HG02840 (cell line): ENCODE measurements around the gene PELI1.
A peak's percentile ranks its signal among the peaks of the same experiment; 100 is the strongest.
"Not testable (repeated sequence)": the region's sequence is repeated elsewhere in the genome, so short reads cannot be mapped to it uniquely, and the experiment has no call there.

Experiments used
- ATAC-seq: cut with Tn5 transposase; IDR thresholded peaks from one replicate; pipeline ENCODE4 v1.9.1; 2021; ENCODE audit warnings: mild to moderate bottlenecking, moderate library complexity, moderate number of reproducible peaks; ENCODE audit not compliant: unreplicated experiment, low FRiP score

The PELI1 gene

GRCh38 chr2:64093341-64093740, 50.9 kb downstream of the PELI1 start:
- ATAC-seq = no peak

GRCh38 chr2:64092502-64092901, 51.7 kb downstream of the PELI1 start:
- ATAC-seq = peak; percentile 65

DNA sequence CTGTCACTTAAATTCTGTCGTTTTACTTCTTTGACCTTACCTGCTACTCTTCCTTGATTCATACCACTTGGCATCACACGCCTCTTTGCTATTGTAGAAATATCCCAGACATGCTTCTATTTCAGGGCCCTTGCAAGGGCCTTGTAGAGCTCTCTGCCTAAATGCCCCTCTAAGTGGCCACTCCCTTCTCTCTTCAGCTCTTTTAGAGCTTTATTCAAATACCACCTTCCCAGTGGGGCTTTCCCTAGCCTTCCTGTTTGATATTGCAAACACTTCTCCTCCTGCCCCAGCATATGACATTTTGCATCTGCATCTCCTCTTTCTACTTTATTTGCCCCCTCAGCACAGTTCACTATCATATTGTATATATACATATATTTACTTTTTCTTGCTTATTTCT, 54.0 kb downstream of the PELI1 start:
- no peak for ATAC-seq

DNA sequence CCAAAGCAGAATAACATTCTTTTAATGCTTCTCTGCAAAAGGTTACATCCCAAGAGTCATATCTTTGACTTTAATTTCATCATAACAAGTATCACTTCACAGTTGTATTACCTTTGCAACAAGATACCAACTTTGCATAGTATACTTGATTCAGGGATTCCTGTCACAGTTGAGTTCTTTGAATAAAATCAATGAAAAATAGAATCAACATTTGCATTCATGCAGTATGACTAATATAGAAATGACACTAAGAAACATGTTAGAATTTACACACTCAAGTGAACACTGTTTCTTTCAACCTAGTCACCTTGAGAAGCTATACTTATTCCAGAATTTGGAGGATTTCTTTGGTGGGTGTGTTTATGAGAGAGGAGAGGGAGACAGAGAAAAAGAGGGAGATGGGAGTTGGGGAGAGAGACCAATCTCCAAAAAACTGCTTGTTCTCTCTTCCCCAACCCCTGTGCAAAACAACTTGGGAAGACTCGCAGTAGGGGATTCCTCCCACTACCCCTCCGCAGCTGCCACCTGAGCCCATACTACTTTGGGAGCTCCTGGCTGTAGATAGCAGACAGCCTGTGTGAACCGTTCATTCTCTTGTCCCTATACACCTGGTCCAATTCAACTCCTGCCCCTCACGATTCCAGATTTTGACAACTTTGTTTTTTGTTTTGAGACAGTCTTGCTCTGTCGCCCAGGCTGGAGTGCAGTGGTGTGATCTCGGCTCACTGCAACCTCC, 57.7 kb downstream of the PELI1 start:
- ATAC-seq = no peak

DNA sequence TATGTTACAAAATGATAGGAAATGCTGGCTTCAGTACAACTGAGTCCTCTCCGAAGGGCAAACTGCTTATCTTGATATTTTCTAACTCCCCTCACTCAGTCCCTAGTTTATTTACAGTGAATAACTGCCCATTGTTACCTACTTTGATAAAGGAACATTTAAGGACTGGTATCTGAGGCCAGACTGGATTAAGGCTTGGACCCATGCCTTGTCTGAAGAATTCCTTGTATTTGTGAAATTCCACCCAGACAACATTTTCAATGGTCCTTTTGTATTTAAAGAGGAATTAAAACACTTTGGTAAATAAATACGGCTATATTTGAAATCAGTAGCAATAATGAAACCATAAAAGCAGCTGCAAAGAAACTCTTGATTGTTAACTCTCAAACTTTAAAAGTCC, 58.3 kb downstream of the PELI1 start:
- ATAC-seq = no peak

DNA sequence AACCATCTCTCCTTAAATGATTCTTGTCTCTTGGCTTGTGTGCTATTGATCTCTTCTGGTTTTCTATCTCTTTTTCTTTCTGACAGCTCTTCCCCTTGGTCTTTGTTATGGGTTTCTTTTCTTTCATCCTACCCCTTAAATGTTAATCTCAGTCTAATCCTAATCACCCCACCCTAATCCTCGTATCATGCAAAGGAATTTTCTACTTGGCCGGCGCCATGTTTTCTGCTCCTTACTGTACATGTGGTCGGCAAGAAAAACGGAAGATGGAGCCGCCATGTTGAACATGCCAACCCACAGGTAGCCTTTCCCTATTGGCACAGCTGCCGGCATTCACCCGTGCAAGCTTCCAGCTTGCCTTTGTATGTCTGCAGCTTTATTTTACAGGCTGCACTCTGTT, 63.2 kb downstream of the PELI1 start:
- ATAC-seq = no peak

DNA sequence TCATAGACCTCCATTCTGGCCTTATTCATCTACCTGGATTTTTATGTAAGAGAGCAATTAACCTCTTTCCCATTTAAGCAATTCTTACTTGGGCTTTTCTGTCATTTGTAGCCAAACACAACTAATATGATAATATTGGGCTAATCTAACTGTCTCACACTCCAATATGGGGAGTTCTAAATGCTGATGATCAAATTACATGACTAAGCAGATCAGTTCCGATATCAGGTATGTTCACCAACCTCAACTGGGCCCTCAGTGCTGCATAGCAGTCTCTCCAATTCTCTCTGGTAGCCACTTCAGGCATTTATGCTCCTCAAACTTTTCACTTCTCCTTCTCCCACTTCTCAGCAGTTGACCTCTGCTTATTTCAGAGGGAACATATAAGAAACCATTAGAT, 64.0 kb downstream of the PELI1 start:
- no peak for ATAC-seq

- ATAC-seq = not testable (repeated sequence)
These were observed 64.5 kb downstream of the PELI1 start for GRCh38 chr2:64079688-64080087.

- not testable (repeated sequence) for ATAC-seq
These were observed 67.4 kb downstream of the PELI1 start for GRCh38 chr2:64076828-64077227.

- not testable (repeated sequence) for ATAC-seq
These were observed 69.6 kb downstream of the PELI1 start for GRCh38 chr2:64074616-64075015.

DNA sequence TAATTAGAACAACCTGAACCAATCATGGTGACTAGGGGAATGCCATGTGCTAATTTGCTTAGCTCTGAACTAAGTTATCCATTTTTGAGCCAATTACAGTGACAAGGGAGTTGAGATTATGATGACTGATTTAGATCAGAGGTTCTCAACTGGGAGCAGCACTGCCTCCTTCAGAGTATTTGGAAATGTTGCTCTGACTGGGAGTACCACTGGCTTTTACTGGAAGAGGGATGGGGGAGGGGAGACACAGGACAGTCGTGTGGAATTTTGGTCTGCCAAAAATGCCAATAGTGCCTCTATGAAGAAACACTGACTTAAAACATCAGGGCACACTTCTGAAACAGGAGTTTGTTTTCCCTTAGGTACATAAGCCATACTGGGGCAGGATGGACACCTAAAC, 76.9 kb downstream of the PELI1 start:
- ATAC-seq = no peak

DNA sequence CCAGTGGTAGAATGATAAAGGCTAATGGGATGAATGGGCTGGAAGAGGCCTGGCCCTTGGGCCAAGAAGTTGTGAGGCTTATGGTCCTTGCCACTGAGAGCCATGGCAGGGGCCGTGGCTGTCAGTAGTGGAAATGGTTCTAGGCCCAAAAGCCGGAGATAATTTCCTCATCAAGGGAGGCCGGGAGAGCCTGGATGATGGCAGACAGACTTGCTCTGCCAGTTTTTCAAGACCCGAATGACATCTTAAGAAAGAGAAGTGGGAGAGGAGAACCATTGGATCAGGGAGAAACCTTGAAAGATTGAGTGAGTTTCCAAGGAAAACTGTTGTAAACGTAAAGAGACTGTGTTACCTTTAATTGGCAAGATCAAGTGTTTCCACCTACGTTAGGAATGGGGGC, 78.7 kb downstream of the PELI1 start:
- ATAC-seq = no peak

- no peak for ATAC-seq
These were observed 80.3 kb downstream of the PELI1 start for GRCh38 chr2:64063924-64064331.

- no peak for ATAC-seq
These were observed 80.8 kb downstream of the PELI1 start for GRCh38 chr2:64063454-64063853.

GRCh38 chr2:64062840-64063239, 81.4 kb downstream of the PELI1 start:
- ATAC-seq = peak; percentile 68

GRCh38 chr2:64059270-64059669, 85.0 kb downstream of the PELI1 start:
- ATAC-seq = no peak

DNA sequence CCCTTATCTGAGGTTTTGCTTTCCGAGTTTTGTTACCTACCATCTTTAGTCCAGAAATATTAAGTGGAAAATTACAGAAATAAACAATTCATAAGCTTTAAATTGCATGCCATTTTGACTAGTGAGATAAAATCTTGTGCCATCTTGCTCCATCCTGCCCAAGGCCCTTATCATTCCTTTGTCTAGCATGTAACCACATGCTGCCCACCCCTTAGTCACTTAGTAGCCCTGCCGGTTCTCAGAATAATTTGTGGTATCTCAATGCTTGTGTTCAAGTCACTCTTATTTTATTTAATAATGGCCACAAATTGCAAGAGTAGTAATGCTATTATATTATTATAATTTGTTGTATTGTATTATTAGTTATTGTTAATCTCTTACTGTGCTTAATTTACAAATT, 88.2 kb downstream of the PELI1 start:
- ATAC-seq = no peak

- no peak for ATAC-seq
These were observed 89.9 kb downstream of the PELI1 start for GRCh38 chr2:64054161-64054915.

DNA sequence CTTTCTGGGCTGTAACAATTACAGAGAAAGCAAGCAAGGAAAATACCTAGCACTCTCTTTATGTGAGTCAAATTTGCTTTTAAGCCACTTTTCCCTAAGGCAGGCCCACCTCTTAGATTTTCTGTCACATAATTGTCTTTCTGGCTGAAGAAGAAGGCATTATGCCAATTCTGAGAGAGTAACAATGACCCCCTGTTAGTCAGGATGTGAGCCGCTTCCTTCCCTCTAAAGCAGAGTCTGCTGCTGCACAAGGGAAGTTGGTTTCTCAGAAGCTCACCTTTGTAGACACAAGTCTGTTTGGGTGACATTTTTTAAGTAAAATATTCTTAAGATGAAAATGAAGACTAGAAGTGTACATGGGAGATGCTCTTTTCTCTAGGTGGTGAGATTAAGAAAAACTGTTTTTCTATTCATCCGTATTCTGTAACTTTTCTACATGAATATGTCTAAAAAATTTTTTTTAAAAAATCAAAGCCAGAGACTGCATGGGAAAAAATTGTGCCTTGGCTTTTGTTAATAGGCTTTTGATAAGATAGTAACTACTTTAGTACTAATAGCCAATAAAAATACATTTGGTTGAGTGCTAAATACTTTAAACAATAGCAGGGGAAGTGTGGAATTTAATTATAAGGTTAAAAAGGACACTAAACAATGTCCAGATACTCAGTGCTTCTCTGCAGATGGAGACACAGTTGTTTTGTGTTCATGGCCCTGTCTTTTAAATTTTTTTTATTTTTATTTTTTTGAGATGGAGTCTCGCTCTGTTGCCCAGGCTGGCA, 91.6 kb downstream of the PELI1 start:
- no peak for ATAC-seq

DNA sequence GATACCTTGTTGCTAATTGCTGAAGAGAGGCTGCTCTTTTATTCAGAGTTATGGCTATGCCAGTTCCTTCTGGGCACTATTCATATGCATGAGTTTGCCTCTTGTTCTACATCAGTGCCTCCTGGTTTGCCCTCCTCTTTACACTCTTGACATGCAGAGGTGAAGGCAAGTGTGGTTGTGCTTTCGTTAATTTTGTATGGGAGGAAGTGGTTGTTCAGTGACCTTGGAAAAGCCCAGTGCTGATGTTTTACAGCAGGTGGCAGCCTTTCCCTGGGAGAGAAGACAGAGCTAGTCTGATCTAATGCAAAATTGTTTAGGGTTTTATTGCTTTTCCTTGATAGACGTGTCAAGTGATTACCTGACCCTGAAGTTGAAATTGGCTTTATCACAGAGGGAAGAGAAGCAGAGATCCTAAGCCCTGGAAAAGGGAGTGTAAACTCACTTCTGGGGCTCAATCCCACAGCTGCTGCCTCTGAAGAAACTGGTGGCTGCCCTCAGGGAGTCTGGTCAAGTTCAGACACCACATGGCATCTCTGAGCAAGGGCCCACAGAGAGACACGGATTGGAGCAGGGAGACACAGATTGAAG, 94.5 kb downstream of the PELI1 start:
- no peak for ATAC-seq

GRCh38 chr2:64045938-64046337, 98.3 kb downstream of the PELI1 start:
- ATAC-seq = no peak
